22Rv1 (cell line): ENCODE measurements around the gene GPC1.

Experiments used
- ZFX ChIP-seq: fragments of 450-650 bp; IDR thresholded peaks from 2 replicates; pipeline ENCODE4 v1.6.1; 2017; ENCODE audit warnings: antibody characterized with exemption, borderline replicate concordance
- TF ChIP-seq, protein P1 (sequence below): fragments of 450-650 bp; IDR thresholded peaks from 2 replicates; pipeline ENCODE4 v1.5.1; 2017; ENCODE audit warnings: mild to moderate bottlenecking

DNA sequence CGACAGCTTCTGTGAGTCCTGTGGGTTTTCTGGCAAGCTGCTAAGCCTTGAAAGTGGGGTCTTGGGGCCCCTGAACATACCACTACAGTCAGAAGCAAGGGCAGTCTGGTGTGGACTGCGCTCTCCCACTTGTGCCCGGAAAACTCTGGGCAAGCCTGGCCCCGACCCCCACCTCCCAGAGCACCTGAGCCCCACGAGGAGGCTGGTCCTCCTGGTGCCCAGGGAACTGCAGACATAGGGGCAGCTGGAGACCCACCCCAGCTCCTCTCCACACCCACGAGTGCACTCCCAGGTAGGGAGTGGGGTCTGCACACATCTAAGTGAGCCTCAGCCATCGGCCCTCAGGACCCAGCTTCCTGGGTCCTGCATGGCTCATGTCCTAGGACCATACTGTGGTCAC is 16.2 kb upstream of the GPC1 start:
- TF ChIP-seq, protein P1, sequence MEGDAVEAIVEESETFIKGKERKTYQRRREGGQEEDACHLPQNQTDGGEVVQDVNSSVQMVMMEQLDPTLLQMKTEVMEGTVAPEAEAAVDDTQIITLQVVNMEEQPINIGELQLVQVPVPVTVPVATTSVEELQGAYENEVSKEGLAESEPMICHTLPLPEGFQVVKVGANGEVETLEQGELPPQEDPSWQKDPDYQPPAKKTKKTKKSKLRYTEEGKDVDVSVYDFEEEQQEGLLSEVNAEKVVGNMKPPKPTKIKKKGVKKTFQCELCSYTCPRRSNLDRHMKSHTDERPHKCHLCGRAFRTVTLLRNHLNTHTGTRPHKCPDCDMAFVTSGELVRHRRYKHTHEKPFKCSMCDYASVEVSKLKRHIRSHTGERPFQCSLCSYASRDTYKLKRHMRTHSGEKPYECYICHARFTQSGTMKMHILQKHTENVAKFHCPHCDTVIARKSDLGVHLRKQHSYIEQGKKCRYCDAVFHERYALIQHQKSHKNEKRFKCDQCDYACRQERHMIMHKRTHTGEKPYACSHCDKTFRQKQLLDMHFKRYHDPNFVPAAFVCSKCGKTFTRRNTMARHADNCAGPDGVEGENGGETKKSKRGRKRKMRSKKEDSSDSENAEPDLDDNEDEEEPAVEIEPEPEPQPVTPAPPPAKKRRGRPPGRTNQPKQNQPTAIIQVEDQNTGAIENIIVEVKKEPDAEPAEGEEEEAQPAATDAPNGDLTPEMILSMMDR = no peak
- TF ChIP-seq ZFX = no peak
